Nephron (organoid): ENCODE measurements around the gene LIN28A.
"Not testable (repeated sequence)": the region's sequence is repeated elsewhere in the genome, so short reads cannot be mapped to it uniquely, and the experiment has no call there.

Experiments
- H3K27ac Mint-ChIP-seq, 3 experiments: 2 replicates each; pipeline ENCODE4 v1.8.0; 2020; ENCODE audit warnings: mixed read lengths in 3 of 3, mild to moderate bottlenecking in 2 of 3, moderate library complexity in 1 of 3
- H3K27me3 Mint-ChIP-seq: 2 replicates; pipeline ENCODE4 v1.8.0; 2021; ENCODE audit warnings: low read depth, mild to moderate bottlenecking, moderate library complexity, mixed read lengths
- H3K36me3 Mint-ChIP-seq: 2 replicates; pipeline ENCODE4 v1.8.0; 2020; ENCODE audit warnings: low read depth, mixed read lengths
- H3K4me1 Mint-ChIP-seq: 2 replicates; pipeline ENCODE4 v1.8.0; 2020; ENCODE audit warnings: mixed read lengths
- H3K4me3 Mint-ChIP-seq, 3 experiments: 2 replicates each; pipeline ENCODE4 v1.8.0; 2020; ENCODE audit warnings: mild to moderate bottlenecking in 3 of 3, mixed read lengths in 3 of 3, moderate library complexity in 2 of 3
- H3K9me3 Mint-ChIP-seq: 2 replicates; pipeline ENCODE4 v1.8.0; 2020; ENCODE audit warnings: mixed read lengths
- CTCF ChIP-seq, 3 experiments: fragments of 200-600 bp; sonication (generic); IDR thresholded peaks; one replicate each; pipeline ENCODE4 v1.5.0; 2021; ENCODE audit warnings: antibody characterized with exemption in 3 of 3; ENCODE audit not compliant: unreplicated experiment in 3 of 3

LIN28A gene

GRCh38 chr1:26367441-26367840 lies 43.2 kb upstream of the LIN28A start:
- H3K4me3 Mint-ChIP-seq = no peak overlapping the region
- no peaks in the 10 kb centered on the region for H3K4me1 Mint-ChIP-seq
- H3K36me3 Mint-ChIP-seq = no peaks in the 10 kb centered on the region
- H3K27me3 Mint-ChIP-seq = peaks cover 53% of the 10 kb centered on the region
- no peak overlapping the region for H3K27ac Mint-ChIP-seq
- TF ChIP-seq CTCF (IDR thresholded peaks at IDR 0.05; ENCODE audit: unreplicated experiment in 3 of 3) = no peak
- no peaks in the 10 kb centered on the region for H3K9me3 Mint-ChIP-seq

DNA sequence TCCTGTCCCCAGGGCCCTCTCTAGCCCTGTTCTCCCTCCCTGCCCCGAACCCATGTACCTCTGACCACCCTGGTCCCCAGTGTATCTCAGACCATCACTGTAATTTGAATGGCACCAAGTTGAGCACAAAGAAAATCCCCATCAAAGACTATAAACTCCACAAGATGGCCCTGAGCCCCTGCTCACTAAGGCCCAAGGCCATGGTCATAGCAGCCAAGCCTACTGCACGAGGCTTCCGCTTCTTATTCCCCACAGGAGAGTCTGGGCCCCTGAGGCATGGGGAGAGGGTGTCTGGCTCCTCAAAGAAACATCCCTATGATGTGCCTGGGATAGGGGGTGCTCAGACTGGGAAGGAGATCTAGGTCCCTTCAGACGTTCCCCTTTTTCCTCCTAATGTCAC lies 42.6 kb upstream of the LIN28A start:
- H3K9me3 Mint-ChIP-seq = no peaks in the 10 kb centered on the region
- no peaks in the 10 kb centered on the region for H3K36me3 Mint-ChIP-seq

GRCh38 chr1:26368486-26368885 lies 42.1 kb upstream of the LIN28A start:
- Mint-ChIP-seq H3K27ac (no peak overlapping the region), H3K27me3 (peaks cover 44% of the 10 kb centered on the region), H3K4me1 (no peaks in the 10 kb centered on the region), H3K36me3 (no peaks in the 10 kb centered on the region), H3K4me3 (no peak overlapping the region), H3K9me3 (no peaks in the 10 kb centered on the region)
- no peak for TF ChIP-seq CTCF (IDR thresholded peaks at IDR 0.05; ENCODE audit: unreplicated experiment in 3 of 3)

More for the DNA sequence above, 42.6 kb upstream of the LIN28A start:
- Mint-ChIP-seq H3K4me1 (no peaks in the 10 kb centered on the region), H3K27me3 (peaks cover 47% of the 10 kb centered on the region), H3K27ac (no peak overlapping the region), H3K4me3 (no peak overlapping the region)
- TF ChIP-seq CTCF (IDR thresholded peaks at IDR 0.05; ENCODE audit: unreplicated experiment in 3 of 3) = no peak

DNA sequence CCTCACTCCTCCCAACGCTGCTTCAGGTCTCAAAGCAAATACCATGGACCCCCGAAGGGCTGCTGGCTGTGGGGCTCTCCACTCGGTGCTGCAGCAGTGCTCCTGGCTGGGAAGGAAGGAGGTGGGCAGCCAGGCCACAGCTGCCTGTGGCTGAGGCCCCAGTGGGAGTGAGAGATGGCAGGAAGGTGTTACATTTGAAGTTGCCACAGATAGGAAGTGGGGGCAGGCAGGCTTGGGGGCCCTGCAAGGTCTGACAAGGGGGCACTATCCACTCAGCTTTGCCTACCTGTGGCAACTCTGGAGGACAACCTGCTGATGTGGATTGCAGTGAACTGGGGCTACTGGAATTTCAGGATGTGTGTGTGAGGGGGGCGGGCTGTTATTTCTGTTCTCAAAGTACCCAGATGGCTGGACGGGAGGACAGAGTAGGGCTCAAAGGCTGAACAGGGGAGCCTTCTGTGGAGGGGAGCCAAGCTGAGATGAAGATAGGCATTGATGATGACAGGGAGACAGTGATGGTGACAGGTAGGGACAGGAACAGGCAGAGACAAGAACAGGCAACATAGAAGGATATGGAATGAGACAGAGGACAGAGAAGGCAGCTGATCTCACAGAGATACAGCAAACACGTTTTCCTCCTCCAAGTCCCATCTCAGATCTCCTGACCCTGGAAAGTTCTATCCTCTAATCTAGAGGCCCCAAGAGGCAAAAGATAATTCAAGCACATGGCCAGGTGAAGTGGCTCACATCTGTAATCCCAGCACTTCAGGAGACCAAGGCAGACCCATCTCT lies 39.8 kb upstream of the LIN28A start:
- Mint-ChIP-seq H3K4me3 (no peak overlapping the region), H3K27ac (no peak overlapping the region), H3K27me3 (peaks cover 32% of the 10 kb centered on the region), H3K9me3 (no peaks in the 10 kb centered on the region), H3K36me3 (no peaks in the 10 kb centered on the region), H3K4me1 (no peaks in the 10 kb centered on the region)
- TF ChIP-seq CTCF (IDR thresholded peaks at IDR 0.05; ENCODE audit: unreplicated experiment in 3 of 3) = no peak

DNA sequence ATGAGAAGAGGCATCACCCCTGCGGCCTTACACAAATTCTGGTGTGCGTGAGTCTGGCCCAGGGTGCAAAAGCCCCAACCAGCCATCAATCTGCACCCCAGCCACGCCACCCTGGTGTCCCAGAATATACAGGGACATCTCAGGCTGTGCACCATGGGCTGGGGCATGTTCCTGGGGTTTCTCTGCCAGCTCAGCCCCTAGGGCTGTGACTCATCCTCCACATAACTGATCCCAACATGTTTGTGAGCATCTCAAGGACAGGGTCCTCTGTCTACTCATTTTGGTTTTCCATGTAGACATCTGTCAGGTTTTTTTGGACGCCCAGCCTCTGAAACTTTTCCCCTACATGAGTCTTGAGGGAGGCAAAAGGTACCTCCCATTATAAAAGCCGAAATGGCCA lies 38.6 kb upstream of the LIN28A start:
- H3K27me3 Mint-ChIP-seq = peaks cover 25% of the 10 kb centered on the region

GRCh38 chr1:26372611-26373010 lies 38.0 kb upstream of the LIN28A start, which contains the start of gene ZNF683:
TSS of gene ZNF683 (minus strand) at chr1:26372750. CDS start at chr1:26368571, 4,179 bp downstream.
- H3K4me3 Mint-ChIP-seq, H3K9me3 Mint-ChIP-seq, H3K27ac Mint-ChIP-seq, H3K4me1 Mint-ChIP-seq, H3K36me3 Mint-ChIP-seq: not testable (repeated sequence)
- H3K27me3 Mint-ChIP-seq = peaks cover 23% of the 10 kb centered on the region

More for the DNA sequence above, 38.6 kb upstream of the LIN28A start:
- Mint-ChIP-seq H3K36me3 (no peaks in the 10 kb centered on the region), H3K27ac (no peak overlapping the region), H3K4me1 (no peaks in the 10 kb centered on the region), H3K9me3 (no peaks in the 10 kb centered on the region), H3K4me3 (no peak overlapping the region)
- TF ChIP-seq CTCF (IDR thresholded peaks at IDR 0.05; ENCODE audit: unreplicated experiment in 3 of 3) = no peak
